ENCODE measurements around the gene RALGPS1. TPM values are rescaled to one million over a fixed set of nuclear protein-coding genes. Genes with fewer than 3 reads are reported as not detected.

Gene RALGPS1
- total RNA-seq, 2 experiments from 2014 or later = 4.8 to 5.1 TPM

GRCh38 chr9:126885131-126885641 is 29.4 kb upstream of the RALGPS1 start:
- POLR2A ChIA-PET = no interaction called here
- no peaks in the 10 kb centered on the region for H3K4me1 Mint-ChIP-seq
- H3K27ac Mint-ChIP-seq = no peak overlapping the region
- DNase-seq (no peak), ATAC-seq (ENCODE audit: low read depth) (no peak)
- peaks cover 4% of the 10 kb centered on the region for H3K36me3 Mint-ChIP-seq
- H3K4me3 Mint-ChIP-seq = no peak overlapping the region
- H3K27me3 Mint-ChIP-seq = no peaks in the 10 kb centered on the region
- H3K9me3 Mint-ChIP-seq = no peaks in the 10 kb centered on the region

- H3K9me3 Mint-ChIP-seq = no peaks in the 10 kb centered on the region
- ATAC-seq (ENCODE audit: low read depth) (no peak), DNase-seq (no peak)
- no peak overlapping the region for H3K27ac Mint-ChIP-seq
- H3K4me1 Mint-ChIP-seq = no peaks in the 10 kb centered on the region
- no peaks in the 10 kb centered on the region for H3K36me3 Mint-ChIP-seq
- H3K27me3 Mint-ChIP-seq = no peaks in the 10 kb centered on the region
- H3K4me3 Mint-ChIP-seq = no peak overlapping the region
- POLR2A ChIA-PET = no interaction called here
These were observed 28.4 kb upstream of the RALGPS1 start for GRCh38 chr9:126886034-126886822.

DNA sequence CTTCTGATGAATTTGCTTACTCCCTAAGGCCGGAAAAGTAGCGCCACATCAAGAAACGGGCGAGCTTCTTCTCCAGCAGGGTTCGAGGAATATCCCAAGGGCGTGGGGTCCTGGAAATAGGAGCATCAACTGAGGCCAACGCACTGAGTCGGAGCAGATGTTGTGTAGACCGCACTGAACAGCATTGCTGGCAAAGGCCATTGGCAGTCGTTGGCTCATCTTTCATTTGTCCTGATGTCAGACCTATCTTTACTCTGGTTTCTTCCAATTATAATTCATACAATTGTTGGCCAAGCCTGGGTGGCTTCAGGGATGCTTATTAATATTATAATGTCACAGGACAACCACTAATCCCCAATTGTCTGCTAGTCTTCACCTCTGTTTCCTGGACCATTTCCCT is 27.7 kb upstream of the RALGPS1 start:
- H3K4me3 Mint-ChIP-seq = no peak overlapping the region
- no peak for ATAC-seq (ENCODE audit: low read depth)
- no peak overlapping the region for H3K27ac Mint-ChIP-seq
- POLR2A ChIA-PET = no interaction called here
- DNase-seq = no peak
- H3K9me3 Mint-ChIP-seq = no peaks in the 10 kb centered on the region
- no peaks in the 10 kb centered on the region for H3K36me3 Mint-ChIP-seq
- no peaks in the 10 kb centered on the region for H3K4me1 Mint-ChIP-seq
- H3K27me3 Mint-ChIP-seq = no peaks in the 10 kb centered on the region

GRCh38 chr9:126891676-126892075 is 22.9 kb upstream of the RALGPS1 start:
- H3K9me3 Mint-ChIP-seq = no peaks in the 10 kb centered on the region
- no peak overlapping the region for H3K4me3 Mint-ChIP-seq
- H3K36me3 Mint-ChIP-seq = no peaks in the 10 kb centered on the region
- DNase-seq = no peak
- no peaks in the 10 kb centered on the region for H3K27me3 Mint-ChIP-seq
- ATAC-seq (ENCODE audit: low read depth) = no peak
- no peak overlapping the region for H3K27ac Mint-ChIP-seq
- POLR2A ChIA-PET = no interaction called here
- H3K4me1 Mint-ChIP-seq = peaks cover 2% of the 10 kb centered on the region

DNA sequence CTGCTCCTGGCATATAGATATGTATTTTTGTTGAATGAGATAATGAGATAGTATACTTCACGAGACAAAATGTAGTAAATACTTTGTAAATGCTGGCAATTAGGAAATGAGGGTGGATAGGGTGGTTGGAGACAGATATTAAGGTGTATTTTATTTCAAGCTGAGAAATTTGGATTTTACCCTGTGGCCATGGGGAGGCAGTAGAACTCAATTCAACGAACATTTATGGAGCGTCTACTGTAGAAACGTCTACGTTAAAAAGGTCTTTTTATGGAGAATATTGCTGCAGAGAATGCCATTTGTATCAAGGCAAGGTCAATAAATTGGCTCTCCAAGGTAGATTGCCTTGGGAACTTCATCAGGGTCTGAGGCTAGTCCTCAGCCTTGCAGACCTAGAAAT is 21.5 kb upstream of the RALGPS1 start:
- H3K9me3 Mint-ChIP-seq = no peaks in the 10 kb centered on the region
- peaks cover 2% of the 10 kb centered on the region for H3K4me1 Mint-ChIP-seq
- ATAC-seq (ENCODE audit: low read depth) = no peak
- peaks cover 4% of the 10 kb centered on the region for H3K27me3 Mint-ChIP-seq
- DNase-seq = no peak
- H3K4me3 Mint-ChIP-seq = no peak overlapping the region
- H3K27ac Mint-ChIP-seq = no peak overlapping the region
- H3K36me3 Mint-ChIP-seq = no peaks in the 10 kb centered on the region
- POLR2A ChIA-PET = no interaction called here

DNA sequence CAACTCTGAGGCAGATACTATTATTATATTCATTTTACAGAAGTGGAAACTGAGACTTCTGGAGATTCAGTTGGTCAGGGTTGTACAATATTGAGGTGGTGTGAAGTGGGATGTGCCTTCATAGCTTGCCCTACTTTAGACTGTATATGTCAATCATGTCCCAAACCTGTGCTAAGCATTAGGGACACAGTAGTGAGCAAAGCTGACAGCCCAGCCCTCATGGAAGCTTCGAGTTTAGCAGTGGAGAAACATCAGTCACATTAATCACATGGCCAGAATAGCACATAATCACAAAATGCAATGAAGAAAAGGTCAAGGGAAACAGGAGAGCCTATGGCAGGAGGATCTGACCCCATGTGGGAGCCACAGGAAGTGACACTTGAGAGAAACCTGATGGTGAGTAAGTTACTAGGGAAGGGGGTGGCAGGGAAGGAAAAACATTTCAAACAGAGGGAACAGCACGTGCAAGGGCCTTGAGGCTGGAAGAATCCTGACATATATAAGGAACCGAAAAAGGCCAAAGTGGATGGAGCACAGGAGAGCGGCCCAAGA is 20.5 kb upstream of the RALGPS1 start:
- no peak for DNase-seq
- Mint-ChIP-seq H3K27me3 (peaks cover 4% of the 10 kb centered on the region), H3K36me3 (no peaks in the 10 kb centered on the region), H3K4me1 (peaks cover 2% of the 10 kb centered on the region), H3K9me3 (no peaks in the 10 kb centered on the region), H3K4me3 (no peak overlapping the region), H3K27ac (no peak overlapping the region)
- ATAC-seq (ENCODE audit: low read depth) = no peak
- POLR2A ChIA-PET = no interaction called here

DNA sequence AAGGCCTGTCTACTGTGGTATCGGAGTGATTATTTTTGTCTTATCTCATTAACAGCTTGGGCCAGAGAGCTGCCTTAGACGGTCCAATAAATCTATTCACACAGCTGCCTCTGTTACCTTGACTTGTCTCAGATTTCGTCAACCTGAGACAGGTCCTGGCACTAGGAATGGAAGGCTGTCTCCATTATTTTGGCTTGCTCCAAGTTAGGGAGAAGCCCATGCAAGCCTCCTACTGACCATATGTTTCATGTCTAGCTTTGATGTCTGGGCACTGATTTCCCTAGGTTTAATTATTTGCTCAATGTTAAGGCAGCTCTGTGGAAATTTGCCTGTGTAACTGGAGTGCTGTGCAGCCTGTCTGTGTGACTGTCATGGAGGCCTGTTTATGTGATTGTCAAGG is 12.4 kb upstream of the RALGPS1 start:
- Mint-ChIP-seq H3K9me3 (peaks cover 8% of the 10 kb centered on the region), H3K36me3 (no peaks in the 10 kb centered on the region), H3K27me3 (peaks cover 4% of the 10 kb centered on the region), H3K27ac (no peak overlapping the region), H3K4me1 (no peaks in the 10 kb centered on the region), H3K4me3 (no peak overlapping the region)
- DNase-seq (no peak), ATAC-seq (ENCODE audit: low read depth) (no peak)
- POLR2A ChIA-PET = no interaction called here

DNA sequence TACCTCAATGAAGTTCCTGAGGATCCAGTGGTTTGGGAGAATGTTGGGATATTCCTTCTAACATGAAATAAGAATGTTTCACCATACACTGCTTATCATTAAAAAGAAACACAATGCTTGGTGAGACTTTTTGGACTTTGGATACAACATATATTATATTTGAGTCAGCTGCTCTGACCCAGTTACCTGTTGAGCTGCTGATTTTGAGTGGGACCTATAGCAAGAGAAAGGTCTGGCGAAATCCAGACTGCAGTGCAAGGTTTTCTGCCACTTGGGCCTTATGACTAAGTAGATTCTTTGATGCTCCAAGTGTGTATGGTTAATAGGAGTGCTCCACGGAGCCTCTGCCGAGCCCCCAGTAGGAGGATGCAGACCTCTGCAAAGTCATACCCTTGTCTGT is 10.0 kb upstream of the RALGPS1 start:
- H3K4me1 Mint-ChIP-seq = no peaks in the 10 kb centered on the region
- no peak overlapping the region for H3K4me3 Mint-ChIP-seq
- H3K9me3 Mint-ChIP-seq = peaks cover 8% of the 10 kb centered on the region
- DNase-seq (no peak), ATAC-seq (ENCODE audit: low read depth) (no peak)
- H3K27me3 Mint-ChIP-seq = peaks cover 11% of the 10 kb centered on the region
- H3K27ac Mint-ChIP-seq = no peak overlapping the region
- POLR2A ChIA-PET = no interaction called here
- no peaks in the 10 kb centered on the region for H3K36me3 Mint-ChIP-seq

GRCh38 chr9:126906091-126906490 is 8.5 kb upstream of the RALGPS1 start:
- H3K27ac Mint-ChIP-seq = no peak overlapping the region
- no peaks in the 10 kb centered on the region for H3K36me3 Mint-ChIP-seq
- peaks cover 11% of the 10 kb centered on the region for H3K27me3 Mint-ChIP-seq
- POLR2A ChIA-PET = no interaction called here
- H3K9me3 Mint-ChIP-seq = peaks cover 6% of the 10 kb centered on the region
- H3K4me3 Mint-ChIP-seq = no peak overlapping the region
- no peak for DNase-seq
- no peaks in the 10 kb centered on the region for H3K4me1 Mint-ChIP-seq
- ATAC-seq (ENCODE audit: low read depth) = no peak

- DNase-seq (no peak), ATAC-seq (ENCODE audit: low read depth) (no peak)
- Mint-ChIP-seq H3K4me1 (no peaks in the 10 kb centered on the region), H3K4me3 (no peak overlapping the region), H3K9me3 (no peaks in the 10 kb centered on the region), H3K36me3 (no peaks in the 10 kb centered on the region), H3K27me3 (peaks cover 11% of the 10 kb centered on the region), H3K27ac (no peak overlapping the region)
- POLR2A ChIA-PET = no interaction called here
These were observed 7.5 kb upstream of the RALGPS1 start for GRCh38 chr9:126907058-126907457.

GRCh38 chr9:126915281-126915816 is 767 bp downstream of the RALGPS1 start:
- peak; percentile 59 for DNase-seq
- peaks cover 8% of the 10 kb centered on the region for H3K4me1 Mint-ChIP-seq
- H3K36me3 Mint-ChIP-seq = no peaks in the 10 kb centered on the region
- POLR2A ChIA-PET = interaction anchor here (1.4 kb wide), 1 partner anchor 55 kb away, joined by 6 read pairs; the partner anchor contains the start of gene ZBTB34
- H3K27ac Mint-ChIP-seq = no peak overlapping the region
- peaks cover 13% of the 10 kb centered on the region for H3K27me3 Mint-ChIP-seq
- peak; percentile 5 for ATAC-seq (ENCODE audit: low read depth)
- peak overlapping the region; percentile 66 for H3K4me3 Mint-ChIP-seq
- H3K9me3 Mint-ChIP-seq = no peaks in the 10 kb centered on the region

DNA sequence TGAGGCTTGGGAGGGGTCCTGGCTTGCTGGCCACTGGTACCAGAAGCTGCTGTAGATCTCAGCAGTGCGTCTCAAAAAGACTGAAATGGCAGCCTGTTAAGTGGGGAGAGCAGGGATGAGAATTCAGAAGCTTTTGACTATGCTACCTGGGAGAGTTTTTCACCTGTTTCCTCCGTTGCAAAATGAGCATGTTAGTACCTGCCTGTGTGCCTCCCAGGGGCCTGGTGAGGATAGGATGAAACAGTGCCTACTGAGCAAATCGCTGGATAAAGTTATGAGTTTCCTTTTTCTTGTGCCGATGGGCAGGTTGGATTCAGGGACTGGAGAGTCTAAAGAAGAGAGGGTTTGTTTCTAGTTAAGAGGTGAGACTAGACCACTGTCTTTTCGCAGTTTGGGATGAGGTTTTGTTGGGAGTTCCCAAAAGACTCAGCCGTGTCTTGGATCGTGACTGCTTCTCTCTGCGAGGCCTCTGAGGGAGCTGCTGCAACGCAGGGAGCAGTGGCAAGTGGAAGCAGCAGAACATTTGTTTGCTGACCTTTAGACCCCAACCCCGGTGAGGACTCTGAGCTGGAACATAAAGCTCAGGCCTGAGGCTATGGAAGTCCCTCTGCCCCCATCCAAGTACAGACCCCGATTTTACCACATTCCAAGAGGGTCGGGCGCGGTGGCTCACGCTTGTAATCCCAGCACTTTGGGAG is 1.4 kb downstream of the RALGPS1 start:
- no peak overlapping the region for H3K27ac Mint-ChIP-seq
- no peaks in the 10 kb centered on the region for H3K36me3 Mint-ChIP-seq
- DNase-seq (no peak), ATAC-seq (ENCODE audit: low read depth) (no peak)
- POLR2A ChIA-PET = no interaction called here
- H3K9me3 Mint-ChIP-seq = no peaks in the 10 kb centered on the region
- H3K4me3 Mint-ChIP-seq = peak overlapping the region; percentile 66
- H3K27me3 Mint-ChIP-seq = peaks cover 13% of the 10 kb centered on the region
- peaks cover 8% of the 10 kb centered on the region for H3K4me1 Mint-ChIP-seq

DNA sequence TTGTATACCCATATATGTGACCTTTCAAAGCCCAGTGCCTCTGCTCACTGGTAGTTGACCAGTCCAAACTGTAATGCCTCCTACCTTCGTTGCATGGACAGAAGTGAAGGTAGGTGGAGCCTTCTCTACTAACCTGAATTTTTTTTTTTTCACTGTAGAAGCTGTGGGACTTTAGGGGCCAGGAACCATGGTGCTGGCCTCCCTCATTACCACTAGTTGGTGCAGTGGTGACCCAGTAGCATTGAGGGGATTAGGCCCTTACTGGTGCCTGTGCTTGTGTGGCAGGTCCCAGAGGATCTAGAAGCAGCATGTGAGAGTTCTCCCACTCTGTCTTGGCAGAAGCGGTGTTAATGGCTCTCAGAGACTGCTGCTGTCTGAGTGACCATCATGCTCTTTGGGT is 2.3 kb downstream of the RALGPS1 start:
- no peaks in the 10 kb centered on the region for H3K36me3 Mint-ChIP-seq
- no peak for ATAC-seq (ENCODE audit: low read depth)
- H3K9me3 Mint-ChIP-seq = no peaks in the 10 kb centered on the region
- H3K27me3 Mint-ChIP-seq = peaks cover 13% of the 10 kb centered on the region
- H3K4me1 Mint-ChIP-seq = peaks cover 8% of the 10 kb centered on the region
- H3K27ac Mint-ChIP-seq = no peak overlapping the region
- H3K4me3 Mint-ChIP-seq = no peak overlapping the region
- POLR2A ChIA-PET = interaction anchor here (0.5 to 0.7 kb wide), 2 partner anchors 8 to 452 kb away, joined by 3 read pairs; no protein-coding TSS in a partner anchor
- DNase-seq = no peak

All from activated naive CD8-positive, alpha-beta T cell treated with anti-CD3 and anti-CD28 coated beads, Interleukin-2, amount 10 ng/mL, durations not matched to agents 7 days and 5 days (primary cell).